GDM1 (cell line): Measurements from ENCODE around the gene DDX24.
A peak's percentile ranks its signal among the peaks of the same experiment; 100 is the strongest.

Experiments
- DNase-seq: peaks from one replicate; lab custom pipeline; 2025; lab: John Stamatoyannopoulos, UW

The DDX24 gene

GRCh38 chr14:94048691-94049624 is 32.0 kb downstream of the DDX24 start:
- no peak for DNase-seq

GRCh38 chr14:94047581-94047980 is 33.4 kb downstream of the DDX24 start:
- DNase-seq: no peak

GRCh38 chr14:94046696-94047250 is 34.2 kb downstream of the DDX24 start:
- DNase-seq: no peak

GRCh38 chr14:94045563-94046345 is 35.2 kb downstream of the DDX24 start:
- no peak for DNase-seq

- no peak for DNase-seq
Observed at GRCh38 chr14:94045101-94045500, 35.9 kb downstream of the DDX24 start.

- no peak for DNase-seq
Observed at GRCh38 chr14:94044476-94045091, 36.4 kb downstream of the DDX24 start.

GRCh38 chr14:94043756-94044475 is 37.1 kb downstream of the DDX24 start:
- DNase-seq: no peak

GRCh38 chr14:94043111-94043755 is 37.8 kb downstream of the DDX24 start:
- no peak for DNase-seq

GRCh38 chr14:94042433-94043091 is 38.4 kb downstream of the DDX24 start:
- no peak for DNase-seq

- DNase-seq: no peak
Observed at GRCh38 chr14:94041551-94042346, 39.3 kb downstream of the DDX24 start.

GRCh38 chr14:94040796-94041195 is 40.2 kb downstream of the DDX24 start:
- DNase-seq: no peak

- DNase-seq: no peak
Observed at GRCh38 chr14:94040247-94040646, 40.8 kb downstream of the DDX24 start.

- no peak for DNase-seq
Observed at GRCh38 chr14:94038921-94039629, 41.9 kb downstream of the DDX24 start.

GRCh38 chr14:94038510-94038909 is 42.5 kb downstream of the DDX24 start:
- DNase-seq: no peak

GRCh38 chr14:94037954-94038353 is 43.0 kb downstream of the DDX24 start:
- no peak for DNase-seq

- DNase-seq: peak; percentile 43
Observed at GRCh38 chr14:94036313-94037167, 44.5 kb downstream of the DDX24 start.

GRCh38 chr14:94034886-94035285 is 46.1 kb downstream of the DDX24 start:
- DNase-seq: no peak

GRCh38 chr14:94031883-94032279 is 49.1 kb downstream of the DDX24 start:
- DNase-seq: no peak
